NCI-H1436 (cell line): Measurements from ENCODE around the gene KAT7.
"Not testable (repeated sequence)": the region's sequence is repeated elsewhere in the genome, so short reads cannot be mapped to it uniquely, and the experiment has no call there.

Experiments used
- DNase-seq: peaks from one replicate; lab custom pipeline; 2025; lab: John Stamatoyannopoulos, UW

The KAT7 gene

DNA sequence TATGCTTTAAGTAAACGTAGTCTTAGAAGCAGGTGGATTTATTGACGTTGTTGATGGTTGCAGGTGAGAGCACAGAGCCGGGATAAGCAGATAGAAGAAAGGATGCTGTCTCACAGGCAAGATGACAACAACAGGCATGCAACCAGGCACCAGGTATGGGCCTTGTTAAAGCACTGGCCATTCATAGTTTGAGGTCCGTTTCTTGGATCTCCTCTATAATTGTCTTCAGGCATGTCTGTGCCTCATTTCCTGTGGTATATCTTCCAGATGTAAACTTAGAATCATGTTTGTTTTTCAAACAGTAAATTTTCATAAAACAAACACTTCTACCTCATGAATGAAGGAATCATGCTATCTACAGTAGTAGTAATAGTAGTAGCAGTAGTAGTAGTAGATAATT lies 20.6 kb downstream of the KAT7 start:
- DNase-seq, result no peak

DNA sequence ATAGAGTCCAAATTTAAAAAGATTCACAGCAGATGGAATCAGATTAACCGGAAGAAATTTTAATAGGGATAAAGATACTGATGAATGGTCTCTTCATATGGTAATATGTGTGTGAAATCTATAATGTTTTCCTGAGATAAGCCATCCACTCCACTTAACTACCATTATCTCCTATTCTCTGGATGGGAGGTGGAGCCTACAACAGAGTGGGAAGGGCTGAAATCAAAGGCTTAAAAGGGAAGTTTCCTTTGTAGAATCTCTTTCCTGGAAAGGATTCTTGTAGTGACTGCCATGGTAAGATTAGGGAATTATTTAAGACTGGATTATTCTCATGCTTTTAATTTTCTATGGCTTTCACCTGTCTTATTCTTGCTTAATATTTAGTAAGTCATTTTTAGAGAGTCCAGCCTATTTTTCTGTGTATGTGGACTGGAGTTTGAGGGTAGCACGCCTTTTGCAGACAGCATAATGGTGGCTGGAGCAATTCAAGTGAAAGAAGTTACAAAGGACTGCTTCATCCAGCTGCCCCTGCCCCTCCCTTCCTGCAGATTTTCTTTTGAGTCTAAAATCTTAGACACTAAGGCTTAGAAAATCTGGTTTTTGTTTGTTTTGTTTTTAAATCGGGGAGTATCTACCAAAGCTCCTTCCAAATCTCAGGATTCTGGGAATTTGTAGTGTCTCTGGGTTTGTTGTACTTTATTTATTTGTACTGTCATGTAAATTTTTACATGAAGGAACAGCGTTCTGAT lies 26.5 kb downstream of the KAT7 start:
- DNase-seq, result no peak

DNA sequence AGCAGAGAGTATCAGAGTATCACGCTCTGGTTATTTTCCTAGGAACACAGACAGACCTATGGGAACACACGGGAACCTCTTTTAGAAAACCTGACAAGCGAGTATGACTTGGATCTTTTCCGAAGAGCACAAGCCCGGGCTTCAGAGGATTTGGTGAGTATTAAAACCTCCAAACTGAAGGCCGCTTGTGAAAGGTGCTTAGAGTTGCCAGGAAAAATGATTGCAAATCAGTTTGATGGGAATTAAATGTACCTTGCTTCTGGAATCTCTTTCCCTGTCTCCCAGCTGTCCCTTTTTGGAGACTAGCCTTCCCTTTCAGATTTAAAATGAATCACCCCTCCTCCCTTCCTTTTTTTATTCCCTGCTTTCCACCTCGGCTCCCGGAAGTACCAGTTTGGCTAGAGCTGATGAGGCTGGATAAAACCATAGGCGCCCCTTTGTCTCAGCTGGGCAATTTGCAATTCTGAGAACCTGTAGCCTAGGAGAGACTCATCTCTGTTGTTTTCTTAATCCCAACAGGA lies 27.3 kb downstream of the KAT7 start:
- no peak for DNase-seq

GRCh38 chr17:49817993-49818392 lies 29.5 kb downstream of the KAT7 start:
- DNase-seq, result no peak

GRCh38 chr17:49819138-49819537 lies 30.7 kb downstream of the KAT7 start:
- DNase-seq, result no peak

DNA sequence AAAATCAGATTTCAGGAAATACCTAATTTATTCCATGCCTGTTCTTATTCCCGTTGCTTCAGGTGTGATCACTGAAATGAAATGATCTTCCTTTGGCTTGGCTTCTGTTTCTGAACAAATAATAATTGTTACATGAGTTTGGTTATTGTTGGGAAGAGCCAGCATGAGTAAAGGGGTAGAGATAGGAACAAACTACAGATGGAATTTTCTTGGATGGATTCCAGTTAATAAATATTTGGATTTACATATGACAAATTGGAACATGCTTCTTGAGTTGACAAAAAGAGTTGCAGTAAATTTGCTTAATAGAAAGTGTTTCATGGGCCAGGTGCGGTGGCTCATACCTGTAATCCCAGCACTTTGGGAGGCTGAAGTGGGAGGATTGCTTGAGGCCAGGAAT lies 31.2 kb downstream of the KAT7 start:
- no peak for DNase-seq

GRCh38 chr17:49820773-49821172 lies 32.3 kb downstream of the KAT7 start:
- no peak for DNase-seq

GRCh38 chr17:49821466-49821865 lies 33.0 kb downstream of the KAT7 start:
- DNase-seq, result no peak

GRCh38 chr17:49821916-49822315 lies 33.4 kb downstream of the KAT7 start:
- DNase-seq, result no peak

DNA sequence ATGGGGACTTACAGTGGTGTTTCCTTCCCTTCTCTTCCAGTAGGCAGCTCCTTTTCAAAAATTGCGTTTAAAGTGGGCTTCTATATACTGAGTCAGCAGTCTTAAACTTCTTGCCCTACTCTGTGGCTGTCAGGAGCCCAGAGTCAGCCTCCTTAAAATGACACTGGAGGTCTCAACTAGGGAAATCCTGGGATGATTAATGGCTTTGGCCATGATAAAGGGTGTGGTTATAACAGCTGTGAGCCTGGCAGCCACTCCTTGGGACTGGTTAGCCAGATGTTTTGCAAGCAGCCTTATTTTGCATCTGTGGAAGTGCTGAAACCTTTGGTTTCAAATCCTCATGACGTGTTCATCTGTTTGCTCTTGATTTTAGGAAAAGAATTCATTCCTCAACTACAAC lies 34.3 kb downstream of the KAT7 start:
- DNase-seq, result no peak

GRCh38 chr17:49823614-49824013 lies 35.1 kb downstream of the KAT7 start:
- DNase-seq, result no peak

- DNase-seq, result no peak
Observed at GRCh38 chr17:49825645-49826044, 37.2 kb downstream of the KAT7 start.

GRCh38 chr17:49828325-49828724 lies 39.8 kb downstream of the KAT7 start:
- not testable (repeated sequence) for DNase-seq

DNA sequence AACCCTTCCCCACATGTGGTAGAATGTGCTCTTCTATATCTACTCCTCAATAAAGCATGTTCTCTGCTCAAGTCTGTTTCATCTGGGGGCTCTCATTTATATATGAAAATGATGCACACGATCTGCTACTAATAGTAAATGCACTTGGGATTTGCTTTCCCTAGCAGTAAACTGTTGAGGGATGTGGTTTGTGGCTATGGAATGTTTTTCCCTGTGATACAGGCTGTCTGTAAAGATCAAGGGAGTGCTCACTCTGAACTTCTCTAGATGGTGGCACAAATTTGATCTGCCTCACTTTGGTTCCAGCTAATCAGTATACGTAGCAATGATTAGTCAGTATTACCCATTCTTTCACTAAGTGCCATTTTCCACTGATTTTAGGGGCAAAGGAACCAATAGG lies 40.5 kb downstream of the KAT7 start:
- DNase-seq, result no peak

GRCh38 chr17:49830605-49831004 lies 42.1 kb downstream of the KAT7 start:
- DNase-seq, result no peak

GRCh38 chr17:49832840-49833599 lies 44.5 kb downstream of the KAT7 start:
- no peak for DNase-seq

DNA sequence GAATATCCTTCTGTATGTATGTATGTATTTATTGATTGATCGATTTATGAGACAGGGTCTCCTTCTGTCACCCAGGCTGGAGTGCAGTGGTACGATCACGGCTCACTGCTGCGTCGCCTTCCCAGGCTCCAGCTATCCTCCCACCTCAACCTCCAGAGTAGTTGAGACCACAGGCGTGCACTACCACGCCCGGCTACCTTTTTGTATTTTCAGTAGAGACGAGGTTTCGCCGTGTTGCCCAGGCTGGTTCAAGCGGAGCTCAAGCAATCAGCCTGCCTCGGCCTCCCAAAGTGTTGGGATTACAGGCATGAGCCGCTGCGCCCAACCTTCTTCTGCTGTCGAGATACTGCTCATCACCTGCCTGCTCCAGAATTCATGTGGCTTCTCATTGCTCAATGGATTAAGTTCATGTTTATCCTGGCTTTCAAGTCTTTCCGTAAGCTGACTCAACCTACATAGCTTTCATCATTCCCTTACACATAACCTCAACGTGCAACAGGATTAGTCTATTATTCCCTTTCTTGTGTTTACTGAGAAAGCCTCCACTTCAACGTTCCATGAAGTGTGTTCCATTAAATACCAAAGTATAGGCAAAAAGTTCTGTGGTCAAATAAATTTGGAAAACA lies 45.8 kb downstream of the KAT7 start:
- no peak for DNase-seq

DNA sequence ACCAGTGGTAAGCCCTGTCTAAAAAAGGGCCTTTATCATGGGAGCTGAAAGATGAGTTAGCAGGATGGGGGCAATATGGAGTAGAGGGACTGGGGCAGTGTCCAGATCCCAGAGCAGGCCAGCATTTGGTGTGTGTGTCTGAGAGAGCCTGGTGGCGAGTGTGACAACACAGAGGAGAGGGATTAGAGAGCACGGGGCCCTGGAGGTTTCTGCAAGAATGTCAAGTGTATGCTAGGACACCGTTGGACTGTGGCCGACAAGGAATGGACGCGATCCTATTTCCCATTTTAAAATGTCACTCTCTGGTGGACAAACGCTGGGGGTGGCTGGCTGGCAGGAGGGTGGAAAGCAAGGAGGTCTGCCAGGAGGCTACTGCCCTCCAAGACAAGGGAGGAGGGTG lies 47.0 kb downstream of the KAT7 start:
- DNase-seq, result no peak

DNA sequence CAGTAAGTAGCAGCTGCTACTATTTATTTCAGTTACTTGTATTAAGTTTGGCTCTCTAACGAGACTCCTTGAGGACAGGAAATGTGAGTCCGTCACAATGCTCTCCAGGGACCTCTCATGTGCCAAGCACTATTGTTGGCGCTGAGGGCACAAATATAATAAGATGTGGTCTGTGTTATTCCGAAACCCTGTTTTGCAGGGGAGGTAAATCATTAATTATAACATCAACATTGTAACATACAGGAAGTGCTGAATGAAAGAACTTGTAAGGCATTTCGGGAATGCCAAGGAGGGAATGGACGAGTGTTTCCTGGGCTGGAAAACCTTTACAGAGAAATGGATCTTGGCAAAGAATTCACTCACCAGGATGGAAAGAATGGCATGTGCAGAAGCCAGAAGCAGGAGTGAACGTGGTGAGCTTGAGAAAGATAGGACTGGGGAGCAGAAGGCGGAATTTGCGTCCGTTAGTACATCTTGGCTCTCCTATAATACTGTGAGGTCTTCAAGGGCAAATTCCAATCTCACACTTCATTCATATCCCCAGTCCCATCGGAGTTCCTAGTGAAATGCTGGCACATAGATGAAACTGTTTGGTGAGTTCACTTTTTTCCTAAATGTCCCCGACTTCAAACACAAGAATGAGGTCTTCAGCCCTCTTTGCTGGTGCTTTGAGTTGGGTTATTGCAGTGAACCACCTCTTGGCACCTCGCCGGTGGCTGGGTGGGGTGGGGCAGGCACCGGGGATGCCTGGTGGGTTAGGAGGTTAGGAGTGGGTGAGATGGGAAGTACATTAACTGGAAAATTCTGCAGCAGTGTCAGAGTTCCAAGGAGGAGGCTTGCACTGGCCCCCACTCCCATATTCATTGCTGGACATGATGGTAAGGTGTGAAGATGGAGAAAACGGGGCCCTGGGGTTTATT lies 47.9 kb downstream of the KAT7 start:
- DNase-seq, result peak; percentile 49

DNA sequence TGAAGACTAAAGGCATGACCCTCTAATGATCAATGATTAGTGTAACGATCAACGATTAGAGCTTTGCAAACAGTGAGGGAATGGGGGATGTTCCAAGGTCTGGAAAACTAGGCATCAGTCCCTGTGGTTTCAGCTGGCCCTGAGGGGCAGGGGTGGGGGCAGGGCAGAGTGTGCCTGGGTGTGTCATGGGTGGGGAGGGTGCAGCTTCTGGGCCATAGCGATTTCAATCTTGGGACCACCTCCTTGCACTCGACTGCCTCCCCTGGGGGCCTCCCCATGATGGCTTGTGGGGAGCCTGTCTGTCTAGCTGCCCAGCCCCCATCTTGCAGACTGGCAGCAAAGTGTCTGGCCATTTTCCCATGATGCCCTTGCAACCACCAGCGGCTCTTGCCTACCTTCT lies 51.0 kb downstream of the KAT7 start:
- DNase-seq, result no peak

DNA sequence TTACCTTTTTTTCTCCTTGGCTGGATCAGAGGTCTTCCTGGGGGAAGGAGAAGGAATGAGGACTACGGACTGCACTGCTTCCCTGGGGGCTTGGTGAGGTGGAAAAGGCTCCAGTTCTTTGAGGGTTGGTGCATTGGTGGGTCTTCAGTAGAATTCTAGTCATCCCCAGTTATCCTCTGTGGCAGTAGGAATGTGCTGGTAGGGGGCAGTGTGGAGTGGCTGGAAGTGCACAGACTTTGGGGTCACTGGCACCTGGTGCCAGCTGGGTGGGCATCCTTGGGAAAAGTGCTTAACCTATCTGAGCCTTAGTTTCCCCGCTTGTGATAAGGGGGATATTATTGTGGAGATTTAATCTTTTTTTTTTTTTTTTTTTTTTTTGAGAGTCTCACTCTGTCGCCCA lies 53.1 kb downstream of the KAT7 start:
- DNase-seq, result no peak

- DNase-seq, result no peak
Observed at GRCh38 chr17:49842371-49842770, 53.9 kb downstream of the KAT7 start.
